Activated CD4-positive, alpha-beta T cell treated with anti-CD3 and anti-CD28 coated beads for 4 hours (primary cell): Measurements from ENCODE around the gene OR10A4.
"Not testable (repeated sequence)": the region's sequence is repeated elsewhere in the genome, so short reads cannot be mapped to it uniquely, and the experiment has no call there.

Source experiments
- DNase-seq, 2 donors: peaks; one replicate each; pipeline ENCODE4 v3.0.0-alpha.2; 2020

The OR10A4 gene, protein sequence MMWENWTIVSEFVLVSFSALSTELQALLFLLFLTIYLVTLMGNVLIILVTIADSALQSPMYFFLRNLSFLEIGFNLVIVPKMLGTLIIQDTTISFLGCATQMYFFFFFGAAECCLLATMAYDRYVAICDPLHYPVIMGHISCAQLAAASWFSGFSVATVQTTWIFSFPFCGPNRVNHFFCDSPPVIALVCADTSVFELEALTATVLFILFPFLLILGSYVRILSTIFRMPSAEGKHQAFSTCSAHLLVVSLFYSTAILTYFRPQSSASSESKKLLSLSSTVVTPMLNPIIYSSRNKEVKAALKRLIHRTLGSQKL

DNA sequence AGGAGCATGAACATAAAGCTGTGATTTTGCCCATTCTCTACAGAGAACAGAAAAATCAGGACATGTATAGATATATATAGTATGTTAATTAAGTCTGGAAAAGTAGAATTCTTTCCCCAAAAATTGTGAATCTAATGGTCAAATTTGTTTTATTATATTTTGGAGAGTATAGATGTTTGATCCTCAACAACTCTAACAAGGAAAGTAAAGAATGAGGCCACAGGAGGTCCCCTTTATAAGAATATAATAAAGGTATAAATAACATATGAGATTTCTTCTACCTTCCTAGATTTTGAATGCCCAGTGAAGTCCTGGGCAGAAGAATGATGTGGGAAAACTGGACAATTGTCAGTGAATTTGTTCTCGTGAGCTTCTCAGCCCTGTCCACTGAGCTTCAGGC is at the start of gene OR10A4:
Gene OR10A4, plus strand, starts transcription at position 301 of the 400 bp plus-strand sequence. Its CDS starts 23 bp downstream, at position 324.
- DNase-seq, result no peak

DNA sequence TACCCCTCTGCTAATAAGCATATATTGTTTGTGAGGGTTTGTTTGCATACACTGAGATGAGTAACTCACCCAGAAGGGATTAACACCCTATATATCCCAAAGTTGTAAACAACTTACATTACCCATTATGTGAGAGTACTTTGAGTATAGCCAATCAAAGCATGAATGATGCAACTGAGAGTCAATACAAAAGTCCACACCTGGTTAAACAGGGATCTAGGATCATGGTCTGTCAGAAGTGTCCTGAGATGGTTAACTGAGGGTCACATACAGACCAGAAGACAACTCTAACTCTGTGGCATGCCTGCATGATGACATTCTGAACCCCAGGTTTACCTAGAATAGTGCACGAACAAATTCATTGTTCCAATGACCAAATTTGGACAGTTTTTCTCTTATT is 48.3 kb upstream of the OR10A4 start:
- no peak for DNase-seq

DNA sequence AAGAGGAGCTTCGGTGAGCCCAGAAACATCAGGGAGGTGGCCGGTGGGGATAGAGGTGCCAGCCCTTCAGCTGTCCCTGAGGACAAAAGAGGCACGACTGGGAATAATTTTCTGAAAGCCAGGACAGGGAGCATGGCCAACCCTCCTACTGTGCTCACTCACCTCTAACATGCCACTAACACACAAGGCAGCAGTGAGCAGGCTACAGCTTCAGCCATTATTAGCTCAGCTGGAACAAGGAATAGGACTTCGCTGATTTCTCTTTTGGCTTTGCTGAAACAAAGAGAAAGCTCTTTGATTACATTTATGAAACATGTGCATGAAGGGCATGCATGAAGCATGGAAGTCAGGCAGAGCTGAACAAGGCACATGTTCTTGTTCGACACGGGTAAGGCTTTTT is 43.1 kb upstream of the OR10A4 start:
- no peak for DNase-seq

- DNase-seq, result no peak
Measured at GRCh38 chr11:6834021-6834420, 42.4 kb upstream of the OR10A4 start.

DNA sequence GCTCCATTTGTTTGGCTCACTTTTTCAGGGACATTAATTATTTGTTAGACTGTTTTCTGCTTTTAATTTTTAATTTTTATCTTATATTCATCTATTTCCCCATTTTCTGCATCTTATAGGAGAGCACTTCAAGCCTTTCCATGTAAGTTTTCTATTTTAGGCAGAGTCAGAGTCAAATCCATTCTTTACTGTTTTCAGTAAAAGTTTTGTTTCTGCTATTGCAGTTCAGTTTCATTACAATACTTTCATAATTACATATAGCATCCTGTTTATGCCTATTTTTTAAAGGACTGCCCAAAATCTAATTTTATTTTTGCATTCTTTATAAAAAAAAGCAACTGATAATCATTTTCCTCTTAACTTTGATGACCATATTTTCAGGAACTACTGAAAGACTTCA is 34.7 kb upstream of the OR10A4 start:
- no peak for DNase-seq

DNA sequence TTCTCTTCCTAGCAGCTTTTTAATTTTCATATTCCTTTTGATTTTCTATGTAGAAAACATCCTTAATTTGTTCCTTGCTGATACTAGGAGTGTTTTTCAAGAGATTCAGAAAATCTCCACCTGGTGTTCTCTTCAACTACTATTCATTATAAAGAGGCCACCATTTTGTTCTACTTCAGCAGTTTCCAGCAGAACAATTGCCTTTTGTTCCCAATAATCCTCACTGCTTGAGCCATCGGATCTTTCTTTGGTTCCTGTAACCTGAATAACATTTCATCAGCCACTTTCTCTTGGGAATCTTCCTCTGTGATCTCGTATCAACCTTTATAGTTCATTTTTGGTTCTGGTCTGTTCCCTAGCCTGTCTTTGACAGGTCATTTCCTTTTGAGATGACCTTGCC is 32.8 kb upstream of the OR10A4 start:
- DNase-seq, result no peak

DNA sequence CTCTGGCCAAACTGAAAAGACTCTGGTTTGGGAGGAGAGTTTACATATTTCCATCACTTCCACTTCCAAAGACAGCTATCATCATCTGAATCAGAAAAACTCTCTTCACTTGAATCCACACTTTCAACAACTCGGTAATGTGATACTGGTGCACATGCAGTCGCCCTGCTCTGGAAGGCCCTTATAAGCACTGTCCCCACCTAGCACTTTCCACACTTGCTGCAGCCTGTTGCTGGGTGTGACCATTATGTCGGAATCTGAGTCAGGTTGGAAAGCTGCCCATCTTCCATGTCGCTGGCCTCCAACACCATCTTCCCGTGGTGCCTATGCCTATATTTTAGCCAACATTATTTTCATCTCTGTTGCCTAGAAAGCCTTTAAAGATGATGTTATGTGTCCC is 32.1 kb upstream of the OR10A4 start:
- DNase-seq, result no peak

DNA sequence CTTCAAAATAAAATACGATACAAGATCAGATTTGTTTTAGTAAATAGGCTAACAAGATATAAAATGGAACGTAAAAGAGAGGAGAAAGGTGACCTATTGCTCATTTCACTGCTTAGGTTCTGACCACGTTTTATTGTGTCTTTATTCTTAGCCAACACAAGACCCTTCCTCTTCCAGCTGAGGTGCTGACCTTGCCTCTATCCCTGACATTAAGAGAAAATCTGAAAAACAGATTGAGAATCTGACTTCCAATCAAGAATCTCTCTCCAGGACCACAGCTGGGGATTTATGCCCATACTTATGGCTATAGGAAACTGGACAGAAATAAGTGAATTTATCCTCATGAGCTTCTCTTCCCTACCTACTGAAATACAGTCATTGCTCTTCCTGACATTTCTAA is 31.0 kb upstream of the OR10A4 start, which contains the start of gene OR10A5:
Gene OR10A5, plus strand, starts transcription at position 301 of the 400 bp plus-strand sequence. Its CDS starts 0 bp downstream, at position 301.
- no peak for DNase-seq

DNA sequence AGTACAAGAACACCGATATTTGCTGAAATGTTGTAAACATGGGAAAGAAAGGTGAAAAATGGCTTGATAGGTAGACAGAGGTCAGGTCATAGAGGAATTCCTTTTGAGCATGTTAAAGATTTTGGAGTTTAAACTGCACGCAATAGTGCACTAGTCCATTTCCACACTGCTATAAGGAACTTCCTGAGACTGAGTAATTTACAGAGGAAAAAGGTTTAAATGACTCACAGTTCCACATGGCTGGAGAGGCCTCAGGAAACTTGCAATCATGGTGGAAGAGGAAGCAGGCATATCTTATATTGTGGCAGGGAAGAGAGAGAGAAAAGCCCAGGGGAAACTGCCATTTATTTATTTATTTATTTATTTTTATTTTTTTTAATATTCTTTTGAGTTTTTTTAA is 25.9 kb upstream of the OR10A4 start:
- DNase-seq, result no peak

- DNase-seq, result not testable (repeated sequence)
Measured at GRCh38 chr11:6854801-6855200, 21.6 kb upstream of the OR10A4 start.

DNA sequence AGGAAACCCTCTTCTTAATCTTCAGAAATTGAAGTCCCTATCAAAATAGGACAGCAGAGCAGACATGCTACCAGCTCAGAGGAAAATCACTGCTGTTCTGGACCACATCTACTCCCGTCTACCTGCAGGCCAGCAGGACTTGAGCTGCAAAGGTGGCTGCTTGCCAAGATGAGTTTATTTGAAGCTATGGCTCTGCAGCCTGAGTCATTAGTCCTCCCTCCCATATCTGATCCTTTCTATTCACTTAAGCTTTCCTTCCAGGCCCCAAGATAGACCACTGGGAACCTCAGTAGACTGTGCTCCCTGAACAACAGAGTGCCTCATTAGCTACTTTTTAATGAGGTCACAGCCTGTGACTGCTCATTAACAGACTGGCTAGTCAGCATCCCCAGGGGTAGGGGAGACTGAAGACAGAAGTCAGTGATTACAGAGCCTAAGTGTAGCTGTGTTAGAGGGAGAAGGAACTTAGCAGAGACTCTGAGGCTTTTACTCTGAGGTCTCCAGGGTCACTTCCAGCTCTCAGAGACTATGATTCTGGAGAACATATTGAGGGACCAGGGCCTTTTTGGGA is 20.4 kb upstream of the OR10A4 start:
- DNase-seq, result no peak

GRCh38 chr11:6856871-6857270 is 19.6 kb upstream of the OR10A4 start:
- DNase-seq, result no peak

DNA sequence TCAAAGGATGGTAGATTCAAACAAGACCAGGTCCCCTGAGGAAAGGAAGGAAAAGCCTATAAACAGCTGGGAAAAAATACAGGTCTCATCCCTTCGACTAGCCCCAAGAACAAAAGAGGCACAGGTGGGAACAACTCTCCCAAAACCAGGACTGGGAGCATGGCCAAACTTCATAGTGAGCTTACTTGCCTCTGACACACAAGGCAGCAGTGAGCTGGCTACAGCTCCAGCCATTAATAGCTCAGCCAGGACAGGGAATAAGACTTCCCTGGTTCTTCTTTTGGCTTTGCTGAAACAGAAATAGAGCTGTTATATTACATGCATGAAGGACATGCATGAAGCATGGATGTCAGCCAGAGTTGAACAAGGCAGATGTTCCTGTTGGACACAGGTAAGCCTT is 13.5 kb upstream of the OR10A4 start, which contains the start of gene OR10A2:
Gene OR10A2, plus strand, starts transcription at position 97 of the 400 bp plus-strand sequence. CDS start 6,698 bp downstream, outside the sequence.
- DNase-seq, result no peak

GRCh38 chr11:6864438-6864837 is 12.0 kb upstream of the OR10A4 start:
- no peak for DNase-seq

DNA sequence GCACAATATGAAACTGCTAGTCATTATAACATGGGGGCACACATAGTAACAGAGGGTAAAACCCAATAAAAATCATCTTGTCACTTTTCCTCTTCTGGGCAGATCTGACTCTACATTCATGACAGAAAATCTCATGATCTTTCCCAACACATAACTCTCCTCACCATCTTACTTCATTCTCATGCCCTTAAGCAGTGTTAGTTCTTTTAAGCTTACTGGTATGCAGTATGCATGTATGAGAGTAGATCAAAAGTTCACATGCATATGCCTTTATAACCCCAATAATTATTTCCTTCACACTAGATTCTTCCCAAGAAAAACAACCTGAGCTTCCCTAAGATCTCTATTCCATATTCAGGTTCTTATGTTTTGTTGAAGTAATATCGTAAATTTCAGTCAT is 5.1 kb upstream of the OR10A4 start:
- DNase-seq, result no peak

DNA sequence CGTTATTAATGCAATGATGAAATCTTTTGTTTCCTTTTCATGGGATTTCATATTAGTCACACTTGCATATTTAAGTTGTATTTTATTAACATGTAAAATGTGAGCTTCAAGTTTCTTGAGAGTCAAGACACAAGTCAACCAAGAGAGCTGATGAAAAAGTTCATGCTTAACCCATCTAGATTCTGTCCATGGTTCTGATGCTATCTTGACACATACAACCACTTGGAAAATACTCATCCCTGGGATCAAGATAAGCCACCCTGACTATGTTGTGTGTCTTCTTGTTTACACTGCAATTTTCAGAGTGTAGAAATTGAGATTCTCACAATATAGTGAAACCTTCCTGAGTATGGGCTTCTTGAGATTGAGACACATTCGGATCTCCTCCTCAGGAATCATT is 664 bp upstream of the OR10A4 start:
- no peak for DNase-seq

DNA sequence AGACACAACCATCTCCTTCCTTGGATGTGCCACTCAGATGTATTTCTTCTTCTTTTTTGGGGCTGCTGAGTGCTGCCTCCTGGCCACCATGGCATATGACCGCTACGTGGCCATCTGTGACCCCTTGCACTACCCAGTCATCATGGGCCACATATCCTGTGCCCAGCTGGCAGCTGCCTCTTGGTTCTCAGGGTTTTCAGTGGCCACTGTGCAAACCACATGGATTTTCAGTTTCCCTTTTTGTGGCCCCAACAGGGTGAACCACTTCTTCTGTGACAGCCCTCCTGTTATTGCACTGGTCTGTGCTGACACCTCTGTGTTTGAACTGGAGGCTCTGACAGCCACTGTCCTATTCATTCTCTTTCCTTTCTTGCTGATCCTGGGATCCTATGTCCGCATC is 489 bp downstream of the OR10A4 start:
- DNase-seq, result no peak

GRCh38 chr11:6882751-6883150 is 6.3 kb downstream of the OR10A4 start:
- no peak for DNase-seq

GRCh38 chr11:6887711-6888110 is 11.3 kb downstream of the OR10A4 start:
- DNase-seq, result not testable (repeated sequence)

DNA sequence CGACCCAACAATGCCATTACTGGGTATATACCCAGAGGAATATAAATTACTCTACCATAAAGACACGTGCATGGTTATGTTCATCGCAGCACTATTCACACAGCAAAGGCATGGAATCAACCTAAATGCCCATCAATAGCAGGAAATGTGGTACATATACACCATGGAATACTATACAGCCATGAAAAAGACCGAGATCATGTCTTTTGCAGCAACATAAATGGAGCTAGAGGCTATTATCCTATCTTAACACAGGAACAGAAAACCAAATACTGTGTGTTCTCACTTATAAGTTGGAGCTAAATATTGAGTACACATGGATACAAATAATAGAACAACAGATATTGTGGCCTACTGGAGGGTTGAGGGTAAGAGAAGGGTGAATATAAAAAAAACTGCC is 12.4 kb downstream of the OR10A4 start:
- DNase-seq, result no peak

DNA sequence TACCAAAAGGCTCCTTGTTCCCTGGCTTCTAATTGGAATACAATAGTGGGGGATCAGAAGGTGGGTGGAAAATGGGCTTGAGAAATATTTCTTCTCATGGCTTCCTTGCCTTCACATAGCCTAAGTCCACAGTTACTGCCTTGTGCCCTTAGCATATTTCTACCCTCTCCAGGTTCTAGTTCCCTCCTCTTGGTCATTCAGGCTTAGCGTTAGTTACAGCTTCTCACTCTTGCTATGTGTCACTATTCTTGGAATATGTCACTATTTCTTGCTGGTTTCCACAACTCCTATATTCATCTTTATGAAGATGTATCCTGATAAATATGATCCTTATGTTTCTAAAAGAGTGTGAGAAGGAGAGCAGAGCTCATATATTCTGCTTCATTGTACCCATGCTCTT is 13.4 kb downstream of the OR10A4 start:
- DNase-seq, result no peak

- no peak for DNase-seq
Measured at GRCh38 chr11:6892400-6892799, 16.0 kb downstream of the OR10A4 start, which contains the start of gene OR2D2. TSS of gene OR2D2 (minus strand) at chr11:6892500. CDS start at chr11:6892500, 0 bp downstream.

GRCh38 chr11:6894097-6894496 is 17.7 kb downstream of the OR10A4 start:
- no peak for DNase-seq

- no peak for DNase-seq
Measured at GRCh38 chr11:6895010-6895409, 18.6 kb downstream of the OR10A4 start.

DNA sequence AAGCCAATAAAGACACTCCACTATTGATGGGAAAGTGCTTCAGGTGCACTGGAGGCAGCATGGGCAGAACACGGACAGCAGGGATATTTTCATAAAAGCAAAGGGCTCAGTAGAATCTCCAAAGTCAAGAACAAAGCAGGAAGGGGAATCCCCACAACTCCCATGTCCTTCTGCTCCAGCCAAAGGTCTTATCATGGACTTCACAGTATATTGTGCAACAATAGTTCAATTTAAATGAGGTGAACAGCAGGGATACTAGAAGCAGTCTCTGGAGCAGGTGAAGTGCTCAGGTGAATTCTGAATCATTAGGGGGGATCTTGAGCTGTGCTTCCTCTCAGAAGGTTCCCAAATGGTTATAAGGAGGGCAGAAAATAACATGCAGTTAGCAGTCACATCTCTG is 22.5 kb downstream of the OR10A4 start:
- DNase-seq, result no peak
